GM23338 (cell line): ENCODE measurements around the gene RFX4. TPM values are rescaled to one million over a fixed set of nuclear protein-coding genes. Genes with fewer than 3 reads are reported as not detected.

Source experiments
- ATAC-seq: fragments of 200-7000 bp; cut with Tn5 transposase; 3 replicates; pipeline ENCODE4 v1.9.1; 2020
- DNase-seq: peaks from one replicate; pipeline ENCODE4 v3.0.0-alpha.2; 2015; ENCODE audit warnings: low spot score
- H2AFZ ChIP-seq: fragments of 200-600 bp; sonication (generic); 2 replicates; pipeline ENCODE4 v1.8.0; 2016; ENCODE audit warnings: antibody characterized with exemption, mild to moderate bottlenecking, moderate library complexity
- H3F3A ChIP-seq: fragments of 200-600 bp; sonication (generic); replicated peaks from 2 replicates; pipeline ENCODE4 v1.8.0; 2017; ENCODE audit warnings: antibody characterized with exemption, mixed run types, low read depth
- H3K27ac ChIP-seq: fragments of 200-600 bp; sonication (generic); 2 replicates; pipeline ENCODE4 v1.6.1; 2016; ENCODE audit warnings: low read depth
- H3K27me3 ChIP-seq: fragments of 200-600 bp; sonication (generic); 2 replicates; pipeline ENCODE4 v1.8.0; 2016; ENCODE audit warnings: mild to moderate bottlenecking, mixed run types, moderate library complexity; ENCODE audit not compliant: insufficient read depth
- H3K36me3 ChIP-seq: fragments of 200-600 bp; sonication (generic); 2 replicates; pipeline ENCODE4 v1.8.0; 2016; ENCODE audit warnings: mild to moderate bottlenecking; ENCODE audit not compliant: insufficient read depth
- H3K4me1 ChIP-seq: fragments of 200-600 bp; sonication (generic); 2 replicates; pipeline ENCODE4 v1.8.0; 2016; ENCODE audit warnings: mild to moderate bottlenecking, moderate library complexity; ENCODE audit not compliant: insufficient read depth
- H3K4me2 ChIP-seq: fragments of 200-600 bp; sonication (generic); 2 replicates; pipeline ENCODE4 v1.7.1; 2017; ENCODE audit warnings: mixed run types
- H3K4me3 ChIP-seq: fragments of 200-600 bp; sonication (generic); 2 replicates; pipeline ENCODE4 v1.6.1; 2016; ENCODE audit warnings: mixed run types
- H3K79me2 ChIP-seq: fragments of 200-600 bp; sonication (generic); replicated peaks from 2 replicates; pipeline ENCODE4 v1.8.0; 2017; ENCODE audit warnings: mild to moderate bottlenecking; ENCODE audit not compliant: insufficient read depth
- H3K9me2 ChIP-seq: fragments of 200-600 bp; sonication (generic); 2 replicates; pipeline ENCODE4 v1.8.0; 2017; ENCODE audit not compliant: insufficient read depth
- H4K20me1 ChIP-seq: fragments of 200-600 bp; sonication (generic); replicated peaks from 2 replicates; pipeline ENCODE4 v1.8.0; 2017; ENCODE audit warnings: mild to moderate bottlenecking; ENCODE audit not compliant: insufficient read depth
- H3K27ac Mint-ChIP-seq: 2 replicates; pipeline ENCODE4 v1.8.0; 2020; ENCODE audit warnings: inconsistent platforms, mild to moderate bottlenecking, moderate library complexity, mixed read lengths
- H3K27me3 Mint-ChIP-seq: 3 replicates; pipeline ENCODE4 v1.8.0; 2022; ENCODE audit warnings: low read depth, mild to moderate bottlenecking, moderate library complexity, mixed read lengths, inconsistent platforms; ENCODE audit not compliant: insufficient read depth, poor library complexity
- H3K36me3 Mint-ChIP-seq: 3 replicates; pipeline ENCODE4 v1.8.0; 2021; ENCODE audit warnings: low read depth, mild to moderate bottlenecking, inconsistent platforms, moderate library complexity, mixed read lengths
- H3K4me1 Mint-ChIP-seq: 3 replicates; pipeline ENCODE4 v1.8.0; 2020; ENCODE audit warnings: mild to moderate bottlenecking, inconsistent platforms, mixed read lengths
- H3K4me3 Mint-ChIP-seq: 3 replicates; pipeline ENCODE4 v1.8.0; 2021; ENCODE audit warnings: moderate library complexity, mild to moderate bottlenecking, inconsistent platforms, mixed read lengths
- H3K9me3 Mint-ChIP-seq: 3 replicates; pipeline ENCODE4 v1.8.0; 2020; ENCODE audit warnings: moderate library complexity, mild to moderate bottlenecking, inconsistent platforms, mixed read lengths
- CREB1 ChIP-seq: fragments of 250-450 bp; sonication (Bioruptor Pico); IDR thresholded peaks from 2 replicates; pipeline ENCODE4 v1.5.0; 2020; ENCODE audit warnings: low read depth, mild to moderate bottlenecking, moderate library complexity
- CTCF ChIP-seq, 2 experiments: fragments of 200-600 bp in 1 of 2; sonication (generic) in 1 of 2; conservative IDR thresholded peaks; 2 replicates each; pipeline versions ENCODE4 v1.5.1 to v1.6.1; 2016 to 2017; ENCODE audit warnings: antibody characterized with exemption in 2 of 2, low read depth in 2 of 2, mild to moderate bottlenecking in 2 of 2, moderate library complexity in 1 of 2
- ETS1 ChIP-seq: IDR thresholded peaks from 2 replicates; pipeline ENCODE4 v1.6.1; 2016; ENCODE audit warnings: antibody characterized with exemption
- EZH2 ChIP-seq: fragments of 200-600 bp; sonication (generic); IDR thresholded peaks from one replicate; pipeline ENCODE4 v1.8.0; 2017; ENCODE audit warnings: antibody characterized with exemption, mild to moderate bottlenecking, low read depth; ENCODE audit not compliant: unreplicated experiment
- EZH2phosphoT487 ChIP-seq: fragments of 200-600 bp; sonication (generic); IDR thresholded peaks from one replicate; pipeline ENCODE4 v1.8.1; 2018; ENCODE audit warnings: antibody characterized with exemption; ENCODE audit not compliant: unreplicated experiment
- JUNB ChIP-seq: IDR thresholded peaks from one replicate; pipeline ENCODE4 v1.6.1; 2016; ENCODE audit warnings: antibody characterized with exemption; ENCODE audit not compliant: unreplicated experiment
- NANOG ChIP-seq: IDR thresholded peaks from 2 replicates; pipeline ENCODE4 v1.6.1; 2016; ENCODE audit warnings: antibody characterized with exemption, borderline replicate concordance
- POLR2AphosphoS5 ChIP-seq: IDR thresholded peaks from 2 replicates; pipeline ENCODE4 v1.6.1; 2016; ENCODE audit warnings: antibody characterized with exemption, low read depth
- REST ChIP-seq: IDR thresholded peaks from one replicate; pipeline ENCODE4 v1.6.1; 2018; ENCODE audit warnings: antibody characterized with exemption; ENCODE audit not compliant: unreplicated experiment
- STAT1 ChIP-seq: IDR thresholded peaks from one replicate; pipeline ENCODE4 v1.6.1; 2016; ENCODE audit warnings: antibody characterized with exemption; ENCODE audit not compliant: unreplicated experiment
- ZNF114 ChIP-seq: fragments of 250-450 bp; sonication (Bioruptor Pico); IDR thresholded peaks from 2 replicates; pipeline ENCODE4 v1.5.0; 2020; ENCODE audit warnings: mild to moderate bottlenecking, moderate library complexity
- ZNF331 ChIP-seq: fragments of 250-450 bp; sonication (Bioruptor Pico); IDR thresholded peaks from 2 replicates; pipeline ENCODE4 v1.5.0; 2020; ENCODE audit warnings: low read depth, mild to moderate bottlenecking, moderate library complexity
- ZNF462 ChIP-seq: fragments of 250-450 bp; sonication (Bioruptor Pico); IDR thresholded peaks from 2 replicates; pipeline ENCODE4 v1.5.0; 2020; ENCODE audit warnings: mild to moderate bottlenecking, moderate library complexity
- polyA plus RNA-seq: library from polyadenylated mRNA; unstranded; fragments of >200 nt; fragmentation: Nextera tagmentation; extraction: Ambion mirVana; gene quantifications from 2 replicates; pipeline ENCODE4 v1.2.1, GENCODE V29; 2016
- total RNA-seq: library from RNA; depleted of rRNA; stranded (reverse); fragments of >200 nt; shearing (Covaris generic); gene quantifications from 2 replicates; pipeline ENCODE4 v1.2.3, GENCODE V29; 2014

The RFX4 gene
- total and polyA plus RNA-seq, 2 experiments from 2014 or later = 0.23 TPM; not detected in 1

- TF ChIP-seq STAT1 = no peak
- TF ChIP-seq NANOG = no peak
- no peak for TF ChIP-seq POLR2AphosphoS5
- no peak for TF ChIP-seq EZH2phosphoT487
- TF ChIP-seq CTCF (conservative IDR thresholded peaks at IDR 0.05; ENCODE audit: low read depth in 2 of 2) = no peak
- TF ChIP-seq CREB1 (CRISPR knock-in tag) = no peak
- no peak for TF ChIP-seq ZNF331 (CRISPR knock-in tag)
- TF ChIP-seq REST = no peak
- TF ChIP-seq ETS1 = no peak
- no peak for TF ChIP-seq ZNF462
- TF ChIP-seq EZH2 = no peak
- TF ChIP-seq JUNB = no peak
- TF ChIP-seq ZNF114 = no peak
- no peak for DNase-seq
- no peak overlapping the region for H3K4me3 Mint-ChIP-seq
- H3K9me2 ChIP-seq = 0 out of 2 replicates have a peak, but pooled peaks cover 9% of the 10 kb centered on the region
- H3K27ac ChIP-seq = no peak overlapping the region
- no peaks in the 10 kb centered on the region for H3K79me2 ChIP-seq
- H3K4me1 ChIP-seq = no peaks in the 10 kb centered on the region
- no peak for ATAC-seq
- H3K9me3 Mint-ChIP-seq = peaks cover 9% of the 10 kb centered on the region; the same call in 1 of the 3 replicates
- no peaks in the 10 kb centered on the region for H3K27me3 Mint-ChIP-seq
- no peak overlapping the region for H3K4me2 ChIP-seq
- no peaks in the 10 kb centered on the region; the same call in 2 of the 3 replicates for H3K36me3 Mint-ChIP-seq
- no peak overlapping the region for H2AFZ ChIP-seq
- no peaks in the 10 kb centered on the region for H3K36me3 ChIP-seq
- H3K27me3 ChIP-seq = no peaks in the 10 kb centered on the region
- H4K20me1 ChIP-seq = no peaks in the 10 kb centered on the region
- H3K4me1 Mint-ChIP-seq = peaks cover 2% of the 10 kb centered on the region; the same call in 2 of the 3 replicates
- H3F3A ChIP-seq = no peaks in the 10 kb centered on the region
- no peak overlapping the region for H3K27ac Mint-ChIP-seq
- H3K4me3 ChIP-seq = no peak overlapping the region
Measured at GRCh38 chr12:106564678-106565329, 18.0 kb upstream of the RFX4 start.
